Stimulated activated CD8-positive, alpha-beta memory T cell treated with anti-CD3 and anti-CD28 coated beads, Interleukin-2, amount 100 ng/mL, for 1 hour (primary cell): Measurements from ENCODE around the gene STRN.
"Not testable (repeated sequence)": the region's sequence is repeated elsewhere in the genome, so short reads cannot be mapped to it uniquely, and the experiment has no call there.

ENCODE experiments used
- DNase-seq, 2 donors: peaks; one replicate each; pipeline ENCODE4 v3.0.0-alpha.2; 2020; ENCODE audit warnings: low read depth in 2 of 2

The STRN gene

DNA sequence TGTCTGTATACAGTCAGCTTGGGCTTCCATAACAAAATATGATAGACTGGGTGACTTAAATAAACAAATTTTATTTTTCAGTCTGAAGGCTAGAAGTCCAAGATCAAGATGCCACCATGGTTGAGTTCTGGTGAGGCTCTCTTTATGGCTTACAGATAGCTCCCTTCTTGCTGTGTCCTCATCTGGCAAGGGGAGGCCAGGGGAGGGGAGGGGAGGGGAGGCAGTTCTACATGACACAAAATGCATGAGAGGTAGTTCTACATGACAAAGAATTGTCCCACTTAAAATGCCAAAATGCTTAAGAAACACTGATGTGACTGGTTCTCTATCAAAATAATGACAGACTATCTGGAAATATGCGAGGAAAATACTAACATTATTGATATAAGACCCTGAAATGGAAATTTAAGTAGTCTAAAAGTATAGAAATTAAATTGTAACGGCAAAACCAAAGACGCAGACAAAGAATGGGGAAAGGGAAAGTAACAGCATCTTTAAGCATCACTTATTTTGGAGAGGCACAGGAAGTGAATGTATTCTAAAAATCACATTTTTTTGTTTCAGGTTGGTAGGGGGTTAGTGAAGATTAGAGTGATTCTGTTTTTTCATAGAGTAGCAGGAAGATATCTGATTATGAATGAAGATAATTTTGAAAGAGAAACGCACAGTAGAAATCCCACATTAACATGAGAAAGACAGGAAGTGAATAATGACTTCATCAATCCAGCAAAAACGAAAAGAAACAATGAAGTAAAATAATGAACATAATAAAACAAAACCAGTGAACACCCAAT lies 131.4 kb downstream of the STRN start:
- DNase-seq, result no peak

DNA sequence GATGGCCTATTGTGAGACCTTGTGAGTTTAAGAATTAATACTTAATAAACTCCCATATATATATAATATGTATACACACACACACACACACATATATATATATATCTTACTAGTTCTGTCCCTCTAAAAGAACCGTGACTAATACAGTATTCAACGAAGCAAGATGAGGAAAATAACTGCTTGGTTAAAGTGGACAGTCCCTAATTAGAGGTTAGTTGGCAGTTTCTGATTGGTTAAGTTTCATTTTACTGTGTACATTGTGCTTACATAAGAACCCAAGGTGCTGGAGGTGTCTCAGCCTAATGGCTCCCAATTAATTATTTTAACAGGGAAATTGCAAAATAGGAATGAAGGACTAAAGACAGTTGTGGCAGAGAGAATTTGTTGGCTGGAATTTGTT lies 132.1 kb downstream of the STRN start:
- DNase-seq, result no peak

DNA sequence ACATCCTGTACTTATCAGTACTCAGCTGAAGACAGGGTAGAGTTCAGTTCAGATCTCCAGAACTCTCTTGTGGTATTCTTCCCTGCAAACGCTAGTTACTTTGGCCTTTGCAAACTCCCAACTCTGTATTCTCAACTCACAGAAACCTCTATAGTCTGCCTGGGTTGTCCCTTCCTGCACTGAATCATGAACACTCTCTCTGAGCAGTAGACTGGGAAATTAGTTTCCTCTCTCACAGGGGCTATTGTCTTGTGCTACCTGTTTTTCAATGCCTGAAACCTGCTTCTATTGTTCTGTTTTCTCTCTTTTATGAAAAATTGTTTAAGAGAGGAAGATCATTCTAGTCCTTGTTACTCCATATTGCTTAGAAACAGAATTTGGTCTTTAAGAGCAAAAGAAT lies 135.2 kb downstream of the STRN start:
- DNase-seq, result no peak

DNA sequence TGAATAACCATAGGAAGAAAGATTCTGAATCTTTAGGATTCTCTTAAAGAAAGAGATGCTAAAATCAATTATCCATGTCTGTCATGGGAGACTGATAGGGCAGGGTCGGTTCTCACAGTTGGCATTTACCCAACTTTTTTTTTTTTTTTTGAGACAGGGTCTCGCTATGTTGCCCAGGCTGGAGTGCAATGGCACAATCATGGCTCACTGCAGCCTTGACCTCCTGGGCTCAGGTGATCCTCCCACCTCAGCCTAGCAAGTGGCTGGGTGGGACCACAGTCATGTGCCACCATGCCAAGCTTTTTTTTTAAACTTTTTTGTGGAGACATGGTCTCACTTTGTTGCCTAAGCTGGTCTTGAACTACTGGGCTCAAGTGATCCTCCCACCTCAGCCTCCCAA lies 141.7 kb downstream of the STRN start:
- DNase-seq, result not testable (repeated sequence)

DNA sequence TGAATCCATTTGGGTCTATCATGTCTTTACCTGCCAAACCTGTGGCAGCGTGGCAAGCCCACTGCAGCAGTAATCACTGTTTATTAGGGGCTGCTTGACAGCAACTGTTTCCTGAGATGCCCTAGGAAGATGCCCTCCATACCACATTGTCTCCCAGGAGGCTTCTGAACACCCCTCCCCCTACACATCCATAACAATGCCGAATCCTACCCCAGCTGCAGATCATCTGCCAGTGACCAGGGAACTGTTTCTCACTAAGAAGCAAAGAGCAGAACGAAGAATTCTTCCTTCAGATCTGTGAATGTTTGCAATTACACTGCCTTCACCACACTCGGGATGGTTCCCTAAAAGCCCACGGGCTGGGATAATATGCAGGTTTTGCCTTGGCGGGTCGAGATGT lies 142.1 kb downstream of the STRN start:
- no peak for DNase-seq

DNA sequence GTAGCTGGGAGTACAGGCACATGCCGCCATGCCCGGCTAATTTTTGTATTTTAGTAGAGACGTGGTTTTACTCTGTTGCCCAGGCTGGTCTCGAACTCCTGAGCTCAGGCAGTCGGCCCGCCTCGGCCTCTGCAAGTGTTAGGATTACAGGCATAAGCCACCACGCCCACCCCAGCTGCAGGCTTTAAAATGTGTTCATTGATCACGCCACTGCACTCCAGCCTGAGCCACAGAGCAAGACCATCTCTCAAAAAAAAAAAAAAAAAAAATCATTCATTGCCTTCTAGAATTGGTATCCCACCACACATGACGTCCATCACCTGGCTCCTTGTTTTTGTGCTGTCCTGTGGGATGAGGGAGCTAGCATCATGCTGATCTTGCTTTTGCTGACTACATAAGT lies 142.5 kb downstream of the STRN start:
- DNase-seq, result no peak

DNA sequence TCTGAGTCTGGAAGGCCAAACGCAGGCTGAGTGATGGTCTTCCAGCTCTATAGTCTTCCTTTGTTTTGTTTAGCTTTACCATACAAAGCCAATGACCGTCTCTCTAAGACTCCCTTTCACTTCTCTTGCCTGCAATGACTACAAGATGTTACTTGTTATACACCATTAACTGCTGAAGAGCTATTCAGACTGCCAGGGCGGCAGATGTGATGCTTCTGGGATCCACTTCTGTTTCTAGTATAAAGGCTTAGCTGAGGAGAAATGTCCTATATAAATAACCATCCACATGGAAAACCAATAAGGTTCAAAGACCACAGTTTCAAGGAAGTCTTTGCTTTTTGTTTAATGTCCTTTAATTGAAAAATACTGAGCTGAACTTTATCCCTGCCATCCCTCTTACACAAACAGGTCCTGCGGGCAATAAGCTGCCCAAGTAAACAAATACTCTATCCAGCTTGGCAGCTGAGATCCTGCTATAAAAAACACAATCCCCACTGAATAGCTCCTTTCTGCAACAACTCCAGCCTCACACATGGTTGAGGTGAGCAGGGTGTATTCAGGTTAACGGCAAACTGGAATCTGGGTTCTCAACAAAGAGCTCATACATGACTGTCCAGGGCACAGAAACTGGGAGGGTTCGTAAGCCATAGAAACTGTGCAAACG lies 145.3 kb downstream of the STRN start:
- DNase-seq, result no peak

DNA sequence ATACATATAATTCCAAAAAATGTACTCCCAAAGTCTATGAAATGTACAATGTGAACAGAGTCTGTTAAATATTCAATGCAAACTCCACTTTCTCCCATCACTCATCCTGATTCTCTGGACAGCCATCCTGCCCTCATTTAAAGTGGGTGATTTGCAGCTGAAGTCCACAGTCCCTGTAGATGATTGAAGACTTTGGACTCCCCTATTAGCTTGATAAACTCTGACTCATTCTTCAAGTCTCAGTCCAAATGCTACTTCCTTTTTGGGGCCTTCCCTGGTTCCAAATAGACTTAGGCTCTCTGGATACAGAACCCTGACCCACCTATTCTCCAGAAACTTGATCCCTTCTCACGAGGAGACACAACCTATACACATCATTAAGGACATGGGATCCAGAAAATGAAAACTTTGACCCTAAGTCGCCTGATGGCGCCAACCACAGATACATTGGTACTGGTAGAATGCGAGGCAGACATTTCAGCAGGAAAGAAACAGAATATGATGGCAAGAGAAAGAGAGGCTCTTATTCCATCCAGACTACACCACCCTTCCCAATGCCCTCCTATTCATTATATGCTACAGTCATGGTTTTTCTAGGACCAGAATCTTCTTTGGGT lies 147.1 kb downstream of the STRN start:
- DNase-seq, result no peak

DNA sequence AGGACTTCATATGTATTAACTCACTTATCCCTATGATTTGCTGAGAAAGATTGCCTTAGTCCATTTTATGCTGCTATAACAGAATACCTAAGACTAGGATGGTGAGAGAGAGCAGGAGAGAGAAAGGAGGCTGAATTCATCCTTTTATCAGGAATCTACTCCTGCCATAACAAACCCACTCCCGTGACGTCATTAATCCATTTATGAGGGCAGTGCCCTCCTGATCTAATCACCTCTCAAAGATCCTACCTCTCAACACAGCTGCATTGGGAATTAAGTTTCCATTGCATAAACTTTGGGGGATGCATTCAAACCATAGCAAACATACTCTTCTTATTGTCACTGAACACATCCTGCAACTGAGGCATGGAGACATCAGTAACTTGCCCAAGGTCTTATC lies 147.8 kb downstream of the STRN start:
- no peak for DNase-seq

DNA sequence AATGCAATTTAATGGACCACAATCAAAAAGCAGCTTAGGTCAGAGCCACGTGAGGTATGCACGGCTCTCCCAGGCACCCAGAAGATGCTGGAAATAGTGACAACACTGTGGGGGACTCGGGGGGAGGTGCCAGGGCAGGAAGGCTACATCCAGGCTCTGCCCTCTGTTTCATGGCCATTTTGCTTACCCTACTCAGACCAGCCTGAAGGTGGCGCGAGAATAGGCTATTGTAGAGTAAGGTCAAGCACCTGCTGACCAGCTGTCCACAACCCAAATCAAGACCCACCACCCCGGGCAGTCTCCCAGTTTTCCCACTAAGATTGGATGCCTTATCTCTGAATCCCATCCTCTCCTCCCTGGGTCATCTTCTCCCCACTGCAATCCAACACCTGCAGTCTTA lies 154.1 kb downstream of the STRN start:
- no peak for DNase-seq

DNA sequence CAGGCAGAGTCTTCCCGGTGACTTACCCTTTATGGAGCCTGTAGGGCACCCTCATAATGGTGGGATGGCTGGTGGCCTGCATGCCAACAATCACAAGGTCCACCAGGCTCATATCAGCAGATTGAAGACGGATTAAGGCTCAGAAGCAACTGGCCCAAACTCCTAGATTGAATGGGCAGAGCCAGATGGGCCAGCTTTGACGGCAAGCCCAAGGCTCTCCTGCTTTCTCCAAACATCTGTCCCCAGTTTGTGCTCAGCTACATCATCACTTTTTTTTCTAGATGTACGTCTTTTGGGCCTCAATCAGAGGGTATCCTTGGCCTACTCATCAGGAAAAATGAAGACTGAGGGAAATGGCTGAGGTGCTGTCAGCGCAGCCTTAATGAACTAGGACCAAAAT lies 155.3 kb downstream of the STRN start:
- no peak for DNase-seq

DNA sequence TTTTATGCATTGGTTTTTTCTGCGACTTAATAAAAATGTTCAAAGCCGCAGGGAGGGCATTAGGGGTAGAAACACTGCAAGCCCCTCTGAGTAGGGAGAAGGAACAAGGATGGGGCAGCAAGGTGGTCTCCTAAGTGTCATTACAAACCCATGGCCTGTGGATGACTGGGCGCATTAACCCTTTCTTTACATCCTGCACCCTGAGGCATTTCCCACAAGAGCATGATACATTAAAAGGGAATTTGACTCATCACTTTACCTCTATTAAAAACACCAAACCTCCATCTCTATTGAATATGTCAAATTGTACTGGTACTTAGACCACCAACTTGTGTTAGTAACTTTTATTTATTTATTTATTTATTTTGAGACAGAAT lies 157.3 kb downstream of the STRN start:
- no peak for DNase-seq

DNA sequence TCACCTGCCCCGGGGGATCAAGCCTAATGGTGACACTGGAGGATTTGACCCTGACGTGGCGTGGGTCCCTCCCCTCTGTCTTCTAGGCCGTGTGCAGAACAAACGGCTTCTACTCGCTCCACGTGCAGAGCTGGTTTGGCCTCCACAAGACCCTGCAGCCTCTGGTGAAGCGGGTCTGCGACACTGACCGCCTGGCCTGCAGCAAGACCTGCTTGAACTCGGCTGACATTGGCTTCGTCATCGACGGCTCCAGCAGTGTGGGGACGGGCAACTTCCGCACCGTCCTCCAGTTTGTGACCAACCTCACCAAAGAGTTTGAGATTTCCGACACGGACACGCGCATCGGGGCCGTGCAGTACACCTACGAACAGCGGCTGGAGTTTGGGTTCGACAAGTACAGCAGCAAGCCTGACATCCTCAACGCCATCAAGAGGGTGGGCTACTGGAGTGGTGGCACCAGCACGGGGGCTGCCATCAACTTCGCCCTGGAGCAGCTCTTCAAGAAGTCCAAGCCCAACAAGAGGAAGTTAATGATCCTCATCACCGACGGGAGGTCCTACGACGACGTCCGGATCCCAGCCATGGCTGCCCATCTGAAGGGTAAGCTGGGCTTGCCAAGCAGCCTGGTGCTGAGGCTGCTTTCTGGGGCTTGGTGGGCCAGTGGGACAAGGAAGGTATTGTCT lies 157.8 kb downstream of the STRN start:
- DNase-seq, result no peak

DNA sequence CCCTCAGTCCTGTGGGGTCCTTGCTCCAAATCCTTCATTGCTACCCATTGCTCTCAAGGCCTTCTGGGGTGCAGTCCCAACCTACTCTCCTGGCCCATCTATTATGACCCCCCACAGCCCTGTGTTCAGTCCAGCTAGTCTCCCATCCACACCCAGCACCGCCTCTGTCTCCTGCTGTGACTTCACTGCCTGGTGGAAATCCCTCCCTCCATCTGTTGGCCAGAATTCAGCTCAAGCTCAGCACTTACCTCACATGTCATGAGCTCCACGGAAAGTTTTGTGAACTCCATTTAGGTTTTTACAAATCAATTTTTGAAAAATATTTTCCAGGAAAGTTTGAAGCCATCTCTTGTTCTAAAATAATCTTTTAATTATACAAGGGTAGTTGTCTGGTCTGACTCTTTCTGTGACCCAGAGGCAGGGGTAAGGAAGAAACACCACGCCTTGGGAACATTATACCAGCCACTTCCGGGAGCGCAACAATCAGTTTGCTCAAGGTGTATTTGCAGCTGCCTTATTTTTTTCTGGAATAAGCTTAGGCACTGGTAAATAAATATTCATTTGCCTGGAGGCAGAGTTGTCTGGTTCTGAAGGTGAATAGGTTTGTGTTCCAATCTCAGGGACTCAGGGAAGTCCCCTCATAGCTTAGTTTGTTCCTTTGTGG lies 159.0 kb downstream of the STRN start:
- no peak for DNase-seq

DNA sequence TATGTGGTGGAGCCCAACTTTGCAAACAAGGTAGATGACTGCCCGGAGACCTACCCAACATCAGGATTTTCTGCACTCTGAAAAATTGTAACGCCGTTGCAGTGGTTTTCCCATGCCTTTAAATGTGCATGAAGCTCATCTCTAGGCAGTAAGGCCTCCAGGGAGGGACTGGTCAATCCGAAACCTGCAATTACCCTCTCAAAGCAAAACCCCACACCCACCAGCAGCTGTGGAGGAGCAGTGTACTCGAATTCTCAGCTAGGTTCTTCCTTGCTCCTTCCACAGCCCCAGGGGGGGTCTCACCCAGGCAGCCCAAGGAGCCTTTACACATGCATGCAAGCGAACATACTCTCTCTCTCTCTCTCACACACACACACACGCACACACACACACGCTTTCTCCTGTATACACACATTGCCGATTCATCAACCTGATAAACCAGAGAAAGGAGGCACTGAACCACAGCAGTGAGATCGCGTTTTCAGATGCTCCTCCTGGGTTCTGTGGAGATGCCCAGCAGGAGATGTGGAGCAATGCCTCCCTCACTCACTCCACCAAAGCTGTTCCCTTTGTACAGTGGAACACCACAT lies 160.6 kb downstream of the STRN start:
- DNase-seq, result no peak

DNA sequence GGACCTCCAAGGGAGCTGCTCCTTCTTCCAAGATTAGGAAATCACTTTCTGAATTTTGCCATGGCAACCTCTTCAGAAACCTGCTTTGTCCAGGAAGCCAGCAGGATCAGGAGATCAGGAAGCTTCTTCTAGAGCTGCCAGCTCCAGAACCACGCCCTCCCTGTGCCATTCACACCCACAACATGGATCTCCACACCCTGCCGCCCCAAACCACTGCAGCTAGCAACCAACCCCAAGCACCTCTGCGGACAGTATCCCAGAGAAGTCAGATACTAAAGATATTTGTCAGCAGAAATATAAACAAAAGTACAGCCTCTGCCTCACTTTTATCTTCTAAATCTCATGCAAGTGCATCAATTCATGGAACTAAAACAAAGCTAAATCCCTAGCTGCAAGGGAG lies 163.4 kb downstream of the STRN start:
- DNase-seq, result no peak

DNA sequence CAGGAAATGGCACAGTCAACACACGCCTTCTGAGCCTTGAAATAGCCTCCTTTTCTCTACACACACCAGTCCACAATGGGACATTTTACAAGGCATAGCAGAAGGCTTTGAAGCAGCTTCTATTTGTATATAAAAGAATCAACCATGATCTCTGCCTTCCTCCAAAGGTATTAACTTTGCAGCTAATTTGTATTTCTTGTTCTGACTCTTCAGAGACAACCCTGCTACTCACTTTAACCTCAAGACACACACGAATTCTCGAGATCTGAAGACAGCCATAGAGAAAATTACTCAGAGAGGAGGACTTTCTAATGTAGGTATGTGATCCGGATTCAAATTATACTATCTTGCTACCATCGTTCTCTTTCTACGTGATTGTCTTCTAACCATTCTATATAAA lies 165.2 kb downstream of the STRN start:
- DNase-seq, result no peak

DNA sequence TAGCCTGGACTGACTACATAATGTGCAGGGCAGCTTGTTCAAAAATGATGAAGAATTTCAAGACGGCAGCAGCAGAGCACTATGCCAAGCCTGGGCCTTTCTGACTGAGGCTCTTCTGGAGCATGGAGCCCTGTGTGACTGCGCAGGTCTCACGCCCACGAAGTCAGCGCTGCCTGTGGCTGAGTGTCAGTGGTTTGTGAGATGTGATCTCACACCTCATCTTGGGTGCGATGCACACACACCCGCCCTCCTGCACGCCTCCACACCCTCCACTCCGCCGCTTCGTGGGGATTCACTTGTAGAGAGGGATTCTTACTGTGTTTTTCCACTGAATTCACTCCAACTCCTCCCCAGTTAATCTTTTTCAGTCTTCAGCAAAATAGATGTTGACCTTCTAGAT lies 166.0 kb downstream of the STRN start:
- peak; percentile 21 to 23 for DNase-seq

DNA sequence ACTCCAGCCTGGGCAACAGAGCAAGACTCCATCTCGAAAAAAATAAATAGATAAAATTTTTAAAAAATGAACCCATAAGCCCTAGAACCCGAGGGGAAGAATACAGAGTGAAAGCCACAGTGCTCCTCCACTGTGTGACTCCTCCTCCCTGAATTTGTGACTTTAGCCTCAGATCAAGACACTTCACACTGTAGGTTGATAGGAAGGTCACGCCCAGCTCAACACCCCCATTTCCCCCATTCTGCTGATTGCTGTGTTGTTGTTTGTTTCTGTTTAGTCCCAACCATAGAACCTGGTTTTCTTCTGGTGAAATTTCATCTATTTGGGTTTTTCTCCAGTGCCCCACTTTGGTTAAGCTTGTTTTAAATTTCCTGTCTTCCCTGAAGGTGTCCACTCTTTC lies 167.6 kb downstream of the STRN start:
- DNase-seq, result no peak

DNA sequence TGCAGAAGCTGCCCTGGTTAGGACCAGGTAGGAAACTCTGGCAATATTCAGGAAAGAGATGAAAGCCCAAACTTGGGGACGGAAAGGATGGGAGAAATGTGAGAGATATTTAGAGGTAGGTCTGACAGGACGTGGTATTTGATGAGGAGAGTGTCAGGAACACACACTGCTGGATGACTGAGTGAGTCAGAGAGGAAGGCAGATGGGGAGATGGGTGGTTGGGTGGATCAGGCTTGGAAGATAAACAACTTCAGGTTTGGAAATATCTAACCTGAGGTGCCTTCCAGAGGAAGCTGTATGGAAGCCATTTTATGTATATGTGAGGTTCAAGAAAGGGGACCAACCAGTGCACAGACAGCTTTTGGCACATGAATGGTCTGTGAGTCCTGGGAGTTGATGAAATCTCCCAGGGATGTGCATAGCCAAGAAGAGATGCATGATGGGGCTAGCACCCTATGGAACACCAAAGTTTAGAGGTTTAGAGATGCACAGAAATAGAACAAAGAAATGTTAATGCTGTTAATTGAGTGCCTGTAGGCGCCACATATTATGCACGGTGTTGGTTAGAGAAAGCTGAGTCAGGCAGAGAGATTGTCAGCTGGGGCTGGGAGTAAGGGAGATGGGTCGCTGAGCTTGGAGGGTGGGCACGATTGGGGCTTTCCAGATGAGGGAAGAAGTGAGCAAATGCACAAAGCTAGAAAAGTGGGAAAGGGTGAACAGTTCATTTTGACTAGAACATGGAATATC lies 168.8 kb downstream of the STRN start:
- DNase-seq, result no peak
